Central memory CD8-positive, alpha-beta T cell (primary cell): ENCODE results near the gene CRELD2.

Experiments
- ATAC-seq: fragments of 150-1000 bp; cut with Tn5 transposase; replicated peaks from 2 replicates; pipeline ENCODE4 v1.10.0; 2022; ENCODE audit warnings: mild to moderate bottlenecking, moderate FRiP score, moderate number of reproducible peaks; ENCODE audit not compliant: poor library complexity, severe bottlenecking; ENCODE audit errors: extremely low read depth
- DNase-seq, 2 donors: peaks; one replicate each; pipeline ENCODE4 v3.0.0; 2021; ENCODE audit warnings: low spot score in 2 of 2
- H3K27ac Mint-ChIP-seq: one replicate; pipeline ENCODE4 v1.8.0; 2022; ENCODE audit warnings: low read depth, mild to moderate bottlenecking, moderate library complexity, mixed read lengths
- H3K27me3 Mint-ChIP-seq: one replicate; pipeline ENCODE4 v1.8.0; 2022; ENCODE audit warnings: mixed read lengths
- H3K36me3 Mint-ChIP-seq: one replicate; pipeline ENCODE4 v1.8.0; 2022; ENCODE audit warnings: mild to moderate bottlenecking, moderate library complexity, mixed read lengths; ENCODE audit not compliant: insufficient read depth
- H3K4me1 Mint-ChIP-seq: one replicate; pipeline ENCODE4 v1.8.0; 2022; ENCODE audit warnings: mixed read lengths
- H3K4me3 Mint-ChIP-seq: one replicate; pipeline ENCODE4 v1.8.0; 2022; ENCODE audit warnings: mild to moderate bottlenecking, moderate library complexity, mixed read lengths
- H3K9me3 Mint-ChIP-seq: one replicate; pipeline ENCODE4 v1.8.0; 2022; ENCODE audit warnings: mixed read lengths

CRELD2 gene

DNA sequence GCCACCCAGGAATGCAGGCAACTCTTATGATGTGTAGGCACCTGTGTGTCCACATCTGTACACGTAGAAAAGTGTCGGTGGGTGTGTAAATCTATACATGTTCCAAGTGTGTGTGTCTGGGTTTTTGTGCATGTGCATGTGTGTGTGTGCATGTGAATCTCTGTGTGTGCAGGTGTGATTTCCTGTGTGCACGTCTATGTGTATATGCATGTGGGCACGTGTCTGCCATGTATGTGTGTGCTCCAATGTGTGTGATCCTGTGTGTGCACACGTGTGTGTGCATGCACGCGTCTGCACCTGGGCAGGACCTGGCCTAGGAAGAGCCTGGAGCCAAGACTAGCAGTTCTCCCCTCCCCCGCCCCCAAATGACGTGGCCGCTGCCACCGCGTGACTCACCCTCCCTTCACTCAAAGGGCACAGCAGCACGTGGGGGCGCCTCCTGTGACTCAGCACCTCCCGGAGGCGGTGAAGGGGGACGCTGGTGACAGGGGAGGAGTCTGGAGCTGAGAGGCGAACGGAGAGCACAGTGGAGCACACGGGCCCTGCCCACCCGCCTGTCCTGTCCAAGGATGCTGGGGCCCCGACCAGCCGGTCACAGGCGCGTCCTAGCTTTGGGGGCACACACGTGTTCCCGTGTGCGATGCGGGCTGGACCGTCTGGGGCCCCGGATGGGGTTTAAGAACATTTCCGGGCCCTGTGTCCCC is 52.2 kb downstream of the CRELD2 start:
- Mint-ChIP-seq H3K36me3 (peaks cover 36% of the 10 kb centered on the region), H3K27me3 (no peaks in the 10 kb centered on the region), H3K4me1 (peaks cover 29% of the 10 kb centered on the region)

DNA sequence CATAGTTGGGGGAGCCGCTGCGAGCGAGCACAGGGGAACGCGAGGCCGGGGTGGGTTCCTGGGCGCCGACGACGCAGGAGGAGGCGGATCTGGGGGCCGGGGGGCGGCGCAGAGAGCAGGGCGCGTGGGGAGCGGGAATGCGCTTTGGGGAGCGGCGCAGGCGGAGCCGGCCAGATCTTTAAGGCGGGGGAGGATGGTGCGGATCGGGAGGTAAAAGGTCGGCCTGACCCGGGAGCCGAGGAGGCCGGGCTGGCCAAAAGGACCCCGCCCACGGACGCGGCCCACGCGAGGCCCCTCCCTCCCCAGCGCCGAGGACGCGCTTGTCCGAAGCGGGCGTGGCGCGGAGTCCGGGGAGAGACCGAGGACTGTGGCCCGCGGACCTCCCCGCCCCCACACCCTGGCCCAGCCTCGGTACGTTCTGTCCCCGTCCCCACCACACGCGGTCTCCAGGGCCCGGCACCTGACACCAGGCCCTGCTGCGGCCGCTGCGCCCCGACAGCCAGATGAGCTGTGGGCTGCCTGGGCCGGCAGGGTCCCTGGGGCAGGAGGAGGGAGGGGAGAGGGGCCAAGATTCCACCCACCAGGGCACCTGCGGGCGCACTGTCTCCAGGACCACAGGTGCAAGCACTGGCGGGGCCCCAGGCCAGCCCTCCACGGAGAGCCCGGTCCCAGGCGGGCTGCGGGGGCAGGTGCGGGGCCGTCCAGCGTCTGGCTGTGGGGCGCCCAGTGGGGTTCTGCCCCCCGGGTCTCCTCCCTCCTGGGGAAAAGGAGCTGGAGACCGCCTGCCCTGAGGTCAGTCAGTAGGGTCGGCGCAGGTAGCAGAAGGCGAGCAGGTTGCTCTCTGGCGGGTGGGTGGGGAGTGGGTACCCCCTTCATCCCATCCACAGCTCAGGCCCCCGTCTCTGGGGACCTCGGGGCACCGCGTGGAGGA is 53.1 kb downstream of the CRELD2 start:
- Mint-ChIP-seq H3K27me3 (no peaks in the 10 kb centered on the region), H3K9me3 (no peaks in the 10 kb centered on the region), H3K4me1 (peaks cover 27% of the 10 kb centered on the region), H3K36me3 (peaks cover 32% of the 10 kb centered on the region), H3K4me3 (peak overlapping the region; percentile 69), H3K27ac (peak overlapping the region; percentile 88)
- ATAC-seq = peak; percentile 63
- DNase-seq = no peak

More for the DNA sequence above, 52.2 kb downstream of the CRELD2 start:
- Mint-ChIP-seq H3K4me3 (peak overlapping the region; percentile 69), H3K9me3 (no peaks in the 10 kb centered on the region), H3K27ac (peak overlapping the region; percentile 88)
- ATAC-seq (peak; percentile 89), DNase-seq (peak; percentile 77 to 91)

DNA sequence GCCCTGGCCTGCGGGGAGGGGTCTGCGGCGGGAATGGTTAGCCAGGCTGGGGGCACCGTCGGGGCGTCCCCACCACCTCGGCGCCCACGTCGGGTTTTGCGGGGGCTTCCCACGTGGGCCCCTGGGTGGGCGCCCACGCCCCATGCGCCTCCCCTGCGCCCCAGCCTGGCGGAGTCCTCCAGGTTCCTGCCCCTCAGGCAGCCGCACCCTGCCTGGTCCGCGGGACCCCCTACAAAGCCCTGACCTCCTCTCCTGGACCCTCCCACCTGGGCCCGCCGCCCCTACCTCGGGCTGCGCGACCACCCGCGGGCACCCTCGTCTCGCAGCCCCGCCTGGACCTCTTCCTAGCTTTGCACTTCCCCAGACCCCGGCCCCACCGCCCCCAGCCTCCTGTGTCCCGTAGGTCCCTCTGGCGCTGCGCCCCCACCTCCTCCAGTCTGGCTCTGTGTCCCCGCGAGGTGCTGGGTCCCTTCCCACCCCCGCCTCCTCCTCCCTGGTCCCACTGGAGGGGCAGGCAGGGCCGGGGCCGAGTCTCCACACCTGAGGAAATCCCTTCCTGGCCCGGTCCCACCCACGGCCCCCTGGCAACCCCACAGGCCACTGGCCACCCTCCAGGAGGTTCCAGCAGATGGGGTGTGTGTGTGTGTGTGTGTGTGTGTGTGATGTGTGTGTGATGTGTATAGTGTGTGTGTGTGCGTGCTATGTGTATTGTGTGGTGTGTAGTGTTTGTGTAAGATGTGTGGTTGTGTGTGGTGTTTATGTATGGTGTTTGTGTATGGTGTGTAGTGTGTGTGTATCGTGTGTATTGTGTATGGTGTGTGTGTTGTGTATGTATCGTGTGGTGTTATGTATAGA is 54.0 kb downstream of the CRELD2 start:
- H3K27ac Mint-ChIP-seq = no peak overlapping the region
- ATAC-seq (no peak), DNase-seq (no peak)
- no peaks in the 10 kb centered on the region for H3K9me3 Mint-ChIP-seq
- peaks cover 24% of the 10 kb centered on the region for H3K4me1 Mint-ChIP-seq
- peaks cover 26% of the 10 kb centered on the region for H3K36me3 Mint-ChIP-seq
- no peaks in the 10 kb centered on the region for H3K27me3 Mint-ChIP-seq
- no peak overlapping the region for H3K4me3 Mint-ChIP-seq

DNA sequence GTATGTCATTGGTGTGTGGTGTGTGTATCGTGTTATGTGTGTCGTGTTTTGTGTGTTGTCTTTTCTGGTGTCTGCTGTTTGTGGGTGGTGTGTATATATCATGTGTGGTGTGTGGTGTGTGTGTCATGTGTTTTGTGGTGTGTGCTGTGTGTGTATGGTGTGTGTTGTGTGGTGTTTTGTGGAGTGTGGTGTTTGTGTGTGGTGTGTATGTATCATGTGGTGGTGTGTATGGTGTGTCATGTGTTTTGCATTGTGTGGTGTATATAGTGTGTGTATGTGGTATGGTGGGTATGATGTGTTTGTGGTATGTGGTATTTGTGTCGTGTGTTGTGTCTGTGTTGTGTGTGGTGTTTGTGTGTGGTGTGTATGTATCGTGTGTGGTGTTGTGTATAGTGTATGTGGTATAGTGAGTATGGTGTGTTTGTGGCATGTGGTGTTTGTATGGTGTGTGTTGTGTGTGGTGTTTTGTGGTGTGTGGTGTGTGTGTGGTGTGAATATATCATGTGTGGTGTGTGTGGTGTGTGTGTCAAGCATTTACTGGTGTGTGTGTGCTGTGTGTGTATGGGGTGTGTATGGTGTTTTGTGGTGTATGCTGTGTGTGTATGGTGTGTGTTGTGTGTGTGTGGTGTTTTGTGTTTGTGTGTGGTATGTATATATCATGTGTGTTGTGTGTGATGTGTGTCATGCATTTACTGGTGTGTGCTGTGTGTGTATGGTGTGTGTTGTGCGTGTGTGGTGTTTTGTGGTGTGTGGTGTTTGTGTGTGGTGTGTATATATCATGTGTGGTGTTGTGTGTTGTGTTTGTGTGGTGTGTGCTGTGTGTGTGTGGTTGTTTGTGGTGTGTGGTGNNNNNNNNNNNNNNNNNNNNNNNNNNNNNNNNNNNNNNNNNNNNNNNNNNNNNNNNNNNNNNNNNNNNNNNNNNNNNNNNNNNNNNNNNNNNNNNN is 54.9 kb downstream of the CRELD2 start:
- Mint-ChIP-seq H3K4me3 (no peak overlapping the region), H3K4me1 (peaks cover 16% of the 10 kb centered on the region), H3K9me3 (no peaks in the 10 kb centered on the region), H3K36me3 (peaks cover 20% of the 10 kb centered on the region), H3K27ac (no peak overlapping the region), H3K27me3 (no peaks in the 10 kb centered on the region)
- no peak for ATAC-seq
- no peak for DNase-seq

DNA sequence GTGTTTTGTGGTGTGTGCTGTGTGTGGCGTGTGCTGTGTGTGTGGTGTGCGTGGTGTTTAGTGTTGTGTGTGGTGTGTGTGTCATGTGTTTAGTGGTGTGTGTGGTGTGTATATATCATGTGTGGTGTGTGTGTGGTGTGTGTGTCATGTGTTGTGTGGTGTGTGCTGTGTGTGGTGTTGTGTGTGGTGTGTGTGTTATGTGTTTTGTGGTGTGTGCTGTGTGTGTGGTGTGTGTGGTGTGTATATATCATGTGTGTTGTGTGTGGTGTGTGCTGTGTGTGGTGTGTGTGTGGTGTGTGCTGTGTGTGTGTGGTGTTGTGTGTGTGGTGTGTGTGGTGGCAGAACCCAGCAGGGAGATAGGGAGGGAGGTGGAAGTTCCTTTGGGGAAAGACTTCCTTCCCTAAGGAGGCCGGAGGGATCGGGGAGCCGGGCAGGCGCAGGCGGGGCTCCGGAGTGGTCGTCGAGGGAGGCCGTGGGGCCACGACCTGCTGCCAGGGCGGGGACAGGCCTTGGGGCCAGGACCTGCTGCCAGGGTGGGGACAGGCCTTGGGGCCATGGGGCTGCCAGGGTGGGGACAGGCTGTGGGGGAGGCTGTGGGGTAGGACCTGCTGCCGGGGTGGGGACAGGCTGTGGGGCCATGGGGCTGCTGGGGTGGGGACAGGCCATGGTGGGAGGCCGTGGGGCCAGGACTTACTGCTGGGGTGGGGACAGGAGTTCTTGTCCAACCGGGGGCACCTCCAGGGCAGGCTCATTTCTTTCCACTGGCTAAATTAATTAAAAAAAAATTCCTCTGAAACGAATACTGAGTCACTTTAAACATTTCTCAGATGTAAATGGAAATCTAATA is 57.3 kb downstream of the CRELD2 start:
- Mint-ChIP-seq H3K36me3 (peaks cover 11% of the 10 kb centered on the region), H3K27ac (peak overlapping the region; percentile 60), H3K27me3 (no peaks in the 10 kb centered on the region), H3K4me1 (peaks cover 21% of the 10 kb centered on the region), H3K4me3 (no peak overlapping the region), H3K9me3 (peaks cover 9% of the 10 kb centered on the region)
- ATAC-seq (peak; percentile 9), DNase-seq (no peak)

DNA sequence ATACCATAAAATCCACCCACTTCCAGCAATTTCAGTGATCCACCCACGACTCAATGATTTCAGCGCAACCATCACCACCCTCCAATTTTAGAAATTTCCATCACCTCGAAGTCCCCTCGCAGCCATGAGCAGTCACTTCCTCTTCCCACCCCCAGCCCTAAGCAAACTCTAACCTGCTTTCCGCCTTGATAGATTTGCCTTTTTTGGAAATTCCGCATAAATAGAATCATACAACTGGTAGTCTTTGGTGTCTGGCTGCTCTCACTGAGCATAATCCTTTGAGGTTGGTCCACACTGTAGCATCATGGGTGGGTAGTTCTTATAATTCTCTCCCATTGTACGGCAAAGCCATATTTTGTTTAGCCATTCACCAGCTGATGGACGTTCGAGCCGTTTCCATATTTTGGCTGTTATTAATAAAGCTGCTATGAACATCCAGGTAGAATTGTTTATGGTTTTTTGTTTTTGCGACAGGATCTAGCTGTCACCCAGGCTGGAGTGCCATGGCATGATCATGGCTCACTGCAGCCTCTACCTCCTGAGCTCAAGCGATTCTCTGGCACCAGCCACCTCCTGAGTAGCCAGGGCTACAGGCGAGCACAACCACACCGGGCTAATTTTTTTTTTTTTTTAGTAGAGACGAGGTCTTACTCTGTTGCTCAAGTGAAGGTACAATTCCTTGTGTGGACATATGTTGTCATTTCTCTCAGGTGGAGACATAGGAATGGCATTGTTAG is 58.2 kb downstream of the CRELD2 start:
- H3K4me3 Mint-ChIP-seq = no peak overlapping the region

More for the DNA sequence above, 58.2 kb downstream of the CRELD2 start:
- no peak overlapping the region for H3K27ac Mint-ChIP-seq
- H3K27me3 Mint-ChIP-seq = no peaks in the 10 kb centered on the region
- peaks cover 18% of the 10 kb centered on the region for H3K4me1 Mint-ChIP-seq
- no peak for DNase-seq
- peak; percentile 45 for ATAC-seq
- H3K9me3 Mint-ChIP-seq = peaks cover 9% of the 10 kb centered on the region
- H3K36me3 Mint-ChIP-seq = peaks cover 8% of the 10 kb centered on the region
